Neural progenitor cell (in vitro differentiated cells): ENCODE measurements around the gene PLOD3.

Source experiments
- EZH2phosphoT487 ChIP-seq: fragments of 200-600 bp; sonication (generic); IDR thresholded peaks from 2 replicates; pipeline ENCODE4 v1.6.1; 2017; ENCODE audit warnings: antibody characterized with exemption
- TF ChIP-seq, protein P1 (sequence below): fragments of 200-600 bp; sonication (generic); IDR thresholded peaks from 2 replicates; pipeline ENCODE4 v1.5.1; 2017; ENCODE audit warnings: antibody characterized with exemption, mild to moderate bottlenecking

- no peak for TF ChIP-seq EZH2phosphoT487
- TF ChIP-seq, protein P1, sequence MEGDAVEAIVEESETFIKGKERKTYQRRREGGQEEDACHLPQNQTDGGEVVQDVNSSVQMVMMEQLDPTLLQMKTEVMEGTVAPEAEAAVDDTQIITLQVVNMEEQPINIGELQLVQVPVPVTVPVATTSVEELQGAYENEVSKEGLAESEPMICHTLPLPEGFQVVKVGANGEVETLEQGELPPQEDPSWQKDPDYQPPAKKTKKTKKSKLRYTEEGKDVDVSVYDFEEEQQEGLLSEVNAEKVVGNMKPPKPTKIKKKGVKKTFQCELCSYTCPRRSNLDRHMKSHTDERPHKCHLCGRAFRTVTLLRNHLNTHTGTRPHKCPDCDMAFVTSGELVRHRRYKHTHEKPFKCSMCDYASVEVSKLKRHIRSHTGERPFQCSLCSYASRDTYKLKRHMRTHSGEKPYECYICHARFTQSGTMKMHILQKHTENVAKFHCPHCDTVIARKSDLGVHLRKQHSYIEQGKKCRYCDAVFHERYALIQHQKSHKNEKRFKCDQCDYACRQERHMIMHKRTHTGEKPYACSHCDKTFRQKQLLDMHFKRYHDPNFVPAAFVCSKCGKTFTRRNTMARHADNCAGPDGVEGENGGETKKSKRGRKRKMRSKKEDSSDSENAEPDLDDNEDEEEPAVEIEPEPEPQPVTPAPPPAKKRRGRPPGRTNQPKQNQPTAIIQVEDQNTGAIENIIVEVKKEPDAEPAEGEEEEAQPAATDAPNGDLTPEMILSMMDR = no peak
Measured at GRCh38 chr7:101211501-101211900, 5.9 kb downstream of the PLOD3 start.
